Measurements from ENCODE around the gene HIRA.

DNA sequence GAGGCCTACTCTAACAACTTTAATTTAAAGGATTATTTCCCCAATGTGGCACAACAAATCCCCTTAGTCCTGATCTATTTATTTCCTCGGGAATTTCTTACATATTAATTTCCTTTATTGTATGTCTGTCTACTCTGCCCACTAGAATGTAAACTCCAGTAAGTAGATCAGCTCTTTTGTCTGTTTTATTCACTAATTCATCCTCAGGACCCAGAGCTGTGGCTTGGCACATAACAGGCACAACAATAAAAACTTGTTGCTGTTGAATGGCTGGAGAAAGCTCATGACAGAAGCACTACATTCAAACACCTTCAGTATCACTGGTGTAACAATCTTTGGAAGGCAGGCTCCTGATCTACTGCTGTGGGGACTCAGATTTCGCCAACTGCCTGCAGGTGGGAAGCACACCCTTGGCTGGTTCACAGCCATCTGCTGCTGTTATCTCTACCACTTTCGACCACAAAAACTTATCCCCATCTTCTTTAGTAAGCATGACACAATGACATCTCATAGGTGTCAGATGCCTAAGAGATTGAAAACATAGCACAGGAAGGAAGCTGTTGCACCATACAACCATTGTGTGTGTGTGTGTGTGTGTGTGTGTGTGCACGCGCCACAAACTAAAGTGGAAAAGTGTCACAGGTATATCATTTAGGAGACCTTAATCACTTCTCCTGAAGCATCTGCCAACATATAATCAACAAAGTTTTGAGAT lies 11.9 kb downstream of the HIRA start:
- TF ChIP-seq, protein P1, sequence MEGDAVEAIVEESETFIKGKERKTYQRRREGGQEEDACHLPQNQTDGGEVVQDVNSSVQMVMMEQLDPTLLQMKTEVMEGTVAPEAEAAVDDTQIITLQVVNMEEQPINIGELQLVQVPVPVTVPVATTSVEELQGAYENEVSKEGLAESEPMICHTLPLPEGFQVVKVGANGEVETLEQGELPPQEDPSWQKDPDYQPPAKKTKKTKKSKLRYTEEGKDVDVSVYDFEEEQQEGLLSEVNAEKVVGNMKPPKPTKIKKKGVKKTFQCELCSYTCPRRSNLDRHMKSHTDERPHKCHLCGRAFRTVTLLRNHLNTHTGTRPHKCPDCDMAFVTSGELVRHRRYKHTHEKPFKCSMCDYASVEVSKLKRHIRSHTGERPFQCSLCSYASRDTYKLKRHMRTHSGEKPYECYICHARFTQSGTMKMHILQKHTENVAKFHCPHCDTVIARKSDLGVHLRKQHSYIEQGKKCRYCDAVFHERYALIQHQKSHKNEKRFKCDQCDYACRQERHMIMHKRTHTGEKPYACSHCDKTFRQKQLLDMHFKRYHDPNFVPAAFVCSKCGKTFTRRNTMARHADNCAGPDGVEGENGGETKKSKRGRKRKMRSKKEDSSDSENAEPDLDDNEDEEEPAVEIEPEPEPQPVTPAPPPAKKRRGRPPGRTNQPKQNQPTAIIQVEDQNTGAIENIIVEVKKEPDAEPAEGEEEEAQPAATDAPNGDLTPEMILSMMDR (IDR thresholded peaks at IDR 0.05): no peak
- TF ChIP-seq, protein P2, sequence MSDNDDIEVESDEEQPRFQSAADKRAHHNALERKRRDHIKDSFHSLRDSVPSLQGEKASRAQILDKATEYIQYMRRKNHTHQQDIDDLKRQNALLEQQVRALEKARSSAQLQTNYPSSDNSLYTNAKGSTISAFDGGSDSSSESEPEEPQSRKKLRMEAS (IDR thresholded peaks at IDR 0.05): no peak
- TF ChIP-seq SMC3 (IDR thresholded peaks at IDR 0.05): no peak
- TF ChIP-seq PHF8 (IDR thresholded peaks at IDR 0.05; ENCODE audit: borderline replicate concordance, low read depth): no peak
- TF ChIP-seq RFX5 (IDR thresholded peaks at IDR 0.05): no peak
- TF ChIP-seq, protein P3, sequence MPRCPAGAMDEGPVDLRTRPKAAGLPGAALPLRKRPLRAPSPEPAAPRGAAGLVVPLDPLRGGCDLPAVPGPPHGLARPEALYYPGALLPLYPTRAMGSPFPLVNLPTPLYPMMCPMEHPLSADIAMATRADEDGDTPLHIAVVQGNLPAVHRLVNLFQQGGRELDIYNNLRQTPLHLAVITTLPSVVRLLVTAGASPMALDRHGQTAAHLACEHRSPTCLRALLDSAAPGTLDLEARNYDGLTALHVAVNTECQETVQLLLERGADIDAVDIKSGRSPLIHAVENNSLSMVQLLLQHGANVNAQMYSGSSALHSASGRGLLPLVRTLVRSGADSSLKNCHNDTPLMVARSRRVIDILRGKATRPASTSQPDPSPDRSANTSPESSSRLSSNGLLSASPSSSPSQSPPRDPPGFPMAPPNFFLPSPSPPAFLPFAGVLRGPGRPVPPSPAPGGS (IDR thresholded peaks at IDR 0.05): no peak

Measured in A549 (cell line).